ENCODE measurements around the gene EFNA2.

DNA sequence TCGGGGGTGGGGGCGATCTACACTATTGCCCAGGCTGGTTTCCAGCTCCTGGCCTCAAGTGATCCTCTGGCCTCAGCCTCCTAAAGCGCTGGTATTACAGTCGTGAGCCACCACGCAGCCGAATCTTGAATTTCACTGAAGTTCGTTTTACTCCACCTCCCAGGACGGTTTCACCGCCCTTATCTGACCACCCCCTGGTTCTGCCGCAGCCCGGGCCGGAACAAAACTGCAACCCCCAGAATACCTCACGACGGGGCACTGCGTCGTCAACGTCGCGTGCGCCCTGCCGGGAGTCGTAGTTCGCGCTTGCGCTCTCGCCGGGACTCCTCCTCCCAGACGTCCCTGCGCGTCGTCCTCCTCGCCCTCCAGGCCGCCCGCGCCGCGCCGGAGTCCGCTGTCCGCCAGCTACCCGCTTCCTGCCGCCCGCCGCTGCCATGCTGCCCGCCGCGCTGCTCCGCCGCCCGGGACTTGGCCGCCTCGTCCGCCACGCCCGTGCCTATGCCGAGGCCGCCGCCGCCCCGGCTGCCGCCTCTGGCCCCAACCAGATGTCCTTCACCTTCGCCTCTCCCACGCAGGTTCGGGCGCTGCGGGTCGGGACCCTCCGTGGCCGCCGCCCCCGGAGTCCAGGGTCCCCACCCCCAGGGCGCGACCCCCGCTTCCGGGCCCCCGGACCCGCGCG is 44.1 kb upstream of the EFNA2 start, which contains the start of gene ATP5F1D:
- TF ChIP-seq, protein P1, sequence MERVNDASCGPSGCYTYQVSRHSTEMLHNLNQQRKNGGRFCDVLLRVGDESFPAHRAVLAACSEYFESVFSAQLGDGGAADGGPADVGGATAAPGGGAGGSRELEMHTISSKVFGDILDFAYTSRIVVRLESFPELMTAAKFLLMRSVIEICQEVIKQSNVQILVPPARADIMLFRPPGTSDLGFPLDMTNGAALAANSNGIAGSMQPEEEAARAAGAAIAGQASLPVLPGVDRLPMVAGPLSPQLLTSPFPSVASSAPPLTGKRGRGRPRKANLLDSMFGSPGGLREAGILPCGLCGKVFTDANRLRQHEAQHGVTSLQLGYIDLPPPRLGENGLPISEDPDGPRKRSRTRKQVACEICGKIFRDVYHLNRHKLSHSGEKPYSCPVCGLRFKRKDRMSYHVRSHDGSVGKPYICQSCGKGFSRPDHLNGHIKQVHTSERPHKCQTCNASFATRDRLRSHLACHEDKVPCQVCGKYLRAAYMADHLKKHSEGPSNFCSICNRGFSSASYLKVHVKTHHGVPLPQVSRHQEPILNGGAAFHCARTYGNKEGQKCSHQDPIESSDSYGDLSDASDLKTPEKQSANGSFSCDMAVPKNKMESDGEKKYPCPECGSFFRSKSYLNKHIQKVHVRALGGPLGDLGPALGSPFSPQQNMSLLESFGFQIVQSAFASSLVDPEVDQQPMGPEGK (CRISPR knock-in tag; IDR thresholded peaks at IDR 0.05; ENCODE audit: borderline replicate concordance), result no peak
- TF ChIP-seq, protein P2, sequence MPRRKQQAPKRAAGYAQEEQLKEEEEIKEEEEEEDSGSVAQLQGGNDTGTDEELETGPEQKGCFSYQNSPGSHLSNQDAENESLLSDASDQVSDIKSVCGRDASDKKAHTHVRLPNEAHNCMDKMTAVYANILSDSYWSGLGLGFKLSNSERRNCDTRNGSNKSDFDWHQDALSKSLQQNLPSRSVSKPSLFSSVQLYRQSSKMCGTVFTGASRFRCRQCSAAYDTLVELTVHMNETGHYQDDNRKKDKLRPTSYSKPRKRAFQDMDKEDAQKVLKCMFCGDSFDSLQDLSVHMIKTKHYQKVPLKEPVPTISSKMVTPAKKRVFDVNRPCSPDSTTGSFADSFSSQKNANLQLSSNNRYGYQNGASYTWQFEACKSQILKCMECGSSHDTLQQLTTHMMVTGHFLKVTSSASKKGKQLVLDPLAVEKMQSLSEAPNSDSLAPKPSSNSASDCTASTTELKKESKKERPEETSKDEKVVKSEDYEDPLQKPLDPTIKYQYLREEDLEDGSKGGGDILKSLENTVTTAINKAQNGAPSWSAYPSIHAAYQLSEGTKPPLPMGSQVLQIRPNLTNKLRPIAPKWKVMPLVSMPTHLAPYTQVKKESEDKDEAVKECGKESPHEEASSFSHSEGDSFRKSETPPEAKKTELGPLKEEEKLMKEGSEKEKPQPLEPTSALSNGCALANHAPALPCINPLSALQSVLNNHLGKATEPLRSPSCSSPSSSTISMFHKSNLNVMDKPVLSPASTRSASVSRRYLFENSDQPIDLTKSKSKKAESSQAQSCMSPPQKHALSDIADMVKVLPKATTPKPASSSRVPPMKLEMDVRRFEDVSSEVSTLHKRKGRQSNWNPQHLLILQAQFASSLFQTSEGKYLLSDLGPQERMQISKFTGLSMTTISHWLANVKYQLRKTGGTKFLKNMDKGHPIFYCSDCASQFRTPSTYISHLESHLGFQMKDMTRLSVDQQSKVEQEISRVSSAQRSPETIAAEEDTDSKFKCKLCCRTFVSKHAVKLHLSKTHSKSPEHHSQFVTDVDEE (CRISPR knock-in tag; IDR thresholded peaks at IDR 0.05), result no peak
- TF ChIP-seq BACH2 (CRISPR knock-in tag; IDR thresholded peaks at IDR 0.05; ENCODE audit: borderline replicate concordance), result no peak
- no peak for TF ChIP-seq ZFP30 (CRISPR knock-in tag; IDR thresholded peaks at IDR 0.05)
- no peak for TF ChIP-seq ZNF8 (CRISPR knock-in tag; IDR thresholded peaks at IDR 0.05)
- no peak for TF ChIP-seq ZC3H10 (CRISPR knock-in tag; IDR thresholded peaks at IDR 0.05)
- peak; percentile 83; the same call in 1 of the 2 replicates for TF ChIP-seq ZFP3 (CRISPR knock-in tag; IDR thresholded peaks at IDR 0.05)
- TF ChIP-seq, protein P3, sequence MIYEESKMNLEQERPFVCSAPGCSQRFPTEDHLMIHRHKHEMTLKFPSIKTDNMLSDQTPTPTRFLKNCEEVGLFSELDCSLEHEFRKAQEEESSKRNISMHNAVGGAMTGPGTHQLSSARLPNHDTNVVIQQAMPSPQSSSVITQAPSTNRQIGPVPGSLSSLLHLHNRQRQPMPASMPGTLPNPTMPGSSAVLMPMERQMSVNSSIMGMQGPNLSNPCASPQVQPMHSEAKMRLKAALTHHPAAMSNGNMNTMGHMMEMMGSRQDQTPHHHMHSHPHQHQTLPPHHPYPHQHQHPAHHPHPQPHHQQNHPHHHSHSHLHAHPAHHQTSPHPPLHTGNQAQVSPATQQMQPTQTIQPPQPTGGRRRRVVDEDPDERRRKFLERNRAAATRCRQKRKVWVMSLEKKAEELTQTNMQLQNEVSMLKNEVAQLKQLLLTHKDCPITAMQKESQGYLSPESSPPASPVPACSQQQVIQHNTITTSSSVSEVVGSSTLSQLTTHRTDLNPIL (CRISPR knock-in tag; IDR thresholded peaks at IDR 0.05; ENCODE audit: low read depth), result no peak
- no peak for TF ChIP-seq ARNTL (CRISPR knock-in tag; IDR thresholded peaks at IDR 0.05; ENCODE audit: borderline replicate concordance, low read depth)
- TF ChIP-seq ZNF70 (CRISPR knock-in tag; IDR thresholded peaks at IDR 0.05), result no peak
- TF ChIP-seq SNAI2 (CRISPR knock-in tag; IDR thresholded peaks at IDR 0.05), result no peak
- TF ChIP-seq, protein P4, sequence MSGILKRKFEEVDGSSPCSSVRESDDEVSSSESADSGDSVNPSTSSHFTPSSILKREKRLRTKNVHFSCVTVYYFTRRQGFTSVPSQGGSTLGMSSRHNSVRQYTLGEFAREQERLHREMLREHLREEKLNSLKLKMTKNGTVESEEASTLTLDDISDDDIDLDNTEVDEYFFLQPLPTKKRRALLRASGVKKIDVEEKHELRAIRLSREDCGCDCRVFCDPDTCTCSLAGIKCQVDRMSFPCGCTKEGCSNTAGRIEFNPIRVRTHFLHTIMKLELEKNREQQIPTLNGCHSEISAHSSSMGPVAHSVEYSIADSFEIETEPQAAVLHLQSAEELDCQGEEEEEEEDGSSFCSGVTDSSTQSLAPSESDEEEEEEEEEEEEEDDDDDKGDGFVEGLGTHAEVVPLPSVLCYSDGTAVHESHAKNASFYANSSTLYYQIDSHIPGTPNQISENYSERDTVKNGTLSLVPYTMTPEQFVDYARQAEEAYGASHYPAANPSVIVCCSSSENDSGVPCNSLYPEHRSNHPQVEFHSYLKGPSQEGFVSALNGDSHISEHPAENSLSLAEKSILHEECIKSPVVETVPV (CRISPR knock-in tag; IDR thresholded peaks at IDR 0.05), result no peak
- TF ChIP-seq CSDC2 (CRISPR knock-in tag; IDR thresholded peaks at IDR 0.05), result no peak
